ENCODE results near the gene DLG3. TPM values are rescaled to one million over a fixed set of nuclear protein-coding genes. Genes with fewer than 3 reads are reported as not detected.

The DLG3 gene
- 1 to 10 TPM; 2.8 to 6.5 TPM for total RNA-seq
- under 1 TPM; 0.57 to 0.65 TPM for polyA plus RNA-seq

DNA sequence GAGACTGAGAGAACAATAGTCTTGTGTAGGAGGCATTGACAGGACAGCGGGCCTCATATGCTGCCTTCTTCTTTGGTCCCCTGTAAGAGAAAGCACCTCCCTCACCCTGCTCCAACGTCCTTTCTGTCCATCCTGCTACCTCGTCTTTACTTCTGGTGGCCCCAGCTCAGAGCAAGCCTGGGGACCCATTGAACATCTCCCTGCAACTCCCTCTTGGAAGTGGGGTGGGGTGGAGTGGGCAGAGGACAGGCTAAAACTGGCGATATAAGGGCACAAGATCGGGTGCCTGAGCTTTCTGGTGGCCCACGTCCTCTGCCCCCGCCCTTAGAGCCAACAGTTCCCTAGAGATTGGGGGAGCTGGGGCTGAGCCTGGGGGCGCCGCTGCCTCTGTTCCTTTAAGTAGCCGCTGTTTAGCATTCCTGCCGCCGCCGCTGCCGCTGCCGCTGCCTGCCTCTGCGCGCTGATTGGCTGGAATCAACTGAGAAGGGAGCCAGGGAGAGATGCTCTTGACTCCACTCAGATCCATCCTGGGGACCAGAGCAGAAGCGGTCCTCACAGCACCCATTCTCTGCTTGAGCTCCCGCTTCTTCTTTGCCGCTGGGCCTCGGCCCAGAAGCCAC is at the start of gene DLG3:
Gene DLG3, plus strand, starts transcription at position 510 of the 620 bp plus-strand sequence. CDS start 367 bp downstream, outside the sequence.
- H3K27ac ChIP-seq (ENCODE audit: low read depth in 1 of 2, low read length in 2 of 2): no peak within 1 kb of the TSS
- peaks cover 0 to 3% (median 0%) of the 10 kb centered on the region in 4 donors for H3K4me1 ChIP-seq (ENCODE audit: control insufficient read depth in 4 of 4, insufficient read depth in 4 of 4, low read length in 3 of 4)
- H3K36me3 ChIP-seq (ENCODE audit: control insufficient read depth in 4 of 4, insufficient read depth in 3 of 4, low read depth in 1 of 4, low read length in 3 of 4): no peaks in the 10 kb centered on the region
- no peak within 1 kb of the TSS for H3K9ac ChIP-seq (ENCODE audit: low read depth in 1 of 2, low read length in 2 of 2)
- H3K27me3 ChIP-seq (ENCODE audit: control insufficient read depth in 4 of 4, insufficient read depth in 4 of 4, low read length in 3 of 4): peaks cover 0 to 6% (median 0%) of the 10 kb centered on the region in 4 donors
- 11% methylated on average over 21 of the region's 21 CpGs for WGBS
- TF ChIP-seq RXRA (IDR thresholded peaks at IDR 0.05) (no peak), ATF3 (IDR thresholded peaks at IDR 0.05) (no peak), FOXA1 (IDR thresholded peaks at IDR 0.05) (no peak), HNF4A (conservative IDR thresholded peaks at IDR 0.05) (no peak), JUND (IDR thresholded peaks at IDR 0.05) (no peak), YY1 (IDR thresholded peaks at IDR 0.05) (no peak), SP1 (IDR thresholded peaks at IDR 0.05) (no peak), EGR1 (IDR thresholded peaks at IDR 0.05; ENCODE audit: low read depth in 2 of 2) (no peak), FOXA2 (IDR thresholded peaks at IDR 0.05) (no peak), GABPA (IDR thresholded peaks at IDR 0.05 in 1 of 2, conservative IDR thresholded peaks at IDR 0.05 in 1 of 2) (no peak), NR2F2 (IDR thresholded peaks at IDR 0.05) (no peak), RAD21 (IDR thresholded peaks at IDR 0.05) (no peak), HNF4G (IDR thresholded peaks at IDR 0.05) (no peak)
- TF ChIP-seq, protein P1, sequence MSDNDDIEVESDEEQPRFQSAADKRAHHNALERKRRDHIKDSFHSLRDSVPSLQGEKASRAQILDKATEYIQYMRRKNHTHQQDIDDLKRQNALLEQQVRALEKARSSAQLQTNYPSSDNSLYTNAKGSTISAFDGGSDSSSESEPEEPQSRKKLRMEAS (IDR thresholded peaks at IDR 0.05): no peak
- TF ChIP-seq, protein P2, sequence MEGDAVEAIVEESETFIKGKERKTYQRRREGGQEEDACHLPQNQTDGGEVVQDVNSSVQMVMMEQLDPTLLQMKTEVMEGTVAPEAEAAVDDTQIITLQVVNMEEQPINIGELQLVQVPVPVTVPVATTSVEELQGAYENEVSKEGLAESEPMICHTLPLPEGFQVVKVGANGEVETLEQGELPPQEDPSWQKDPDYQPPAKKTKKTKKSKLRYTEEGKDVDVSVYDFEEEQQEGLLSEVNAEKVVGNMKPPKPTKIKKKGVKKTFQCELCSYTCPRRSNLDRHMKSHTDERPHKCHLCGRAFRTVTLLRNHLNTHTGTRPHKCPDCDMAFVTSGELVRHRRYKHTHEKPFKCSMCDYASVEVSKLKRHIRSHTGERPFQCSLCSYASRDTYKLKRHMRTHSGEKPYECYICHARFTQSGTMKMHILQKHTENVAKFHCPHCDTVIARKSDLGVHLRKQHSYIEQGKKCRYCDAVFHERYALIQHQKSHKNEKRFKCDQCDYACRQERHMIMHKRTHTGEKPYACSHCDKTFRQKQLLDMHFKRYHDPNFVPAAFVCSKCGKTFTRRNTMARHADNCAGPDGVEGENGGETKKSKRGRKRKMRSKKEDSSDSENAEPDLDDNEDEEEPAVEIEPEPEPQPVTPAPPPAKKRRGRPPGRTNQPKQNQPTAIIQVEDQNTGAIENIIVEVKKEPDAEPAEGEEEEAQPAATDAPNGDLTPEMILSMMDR (IDR thresholded peaks at IDR 0.05; ENCODE audit: low read depth, low read length, missing input control): no peak
- TF ChIP-seq, protein P3, sequence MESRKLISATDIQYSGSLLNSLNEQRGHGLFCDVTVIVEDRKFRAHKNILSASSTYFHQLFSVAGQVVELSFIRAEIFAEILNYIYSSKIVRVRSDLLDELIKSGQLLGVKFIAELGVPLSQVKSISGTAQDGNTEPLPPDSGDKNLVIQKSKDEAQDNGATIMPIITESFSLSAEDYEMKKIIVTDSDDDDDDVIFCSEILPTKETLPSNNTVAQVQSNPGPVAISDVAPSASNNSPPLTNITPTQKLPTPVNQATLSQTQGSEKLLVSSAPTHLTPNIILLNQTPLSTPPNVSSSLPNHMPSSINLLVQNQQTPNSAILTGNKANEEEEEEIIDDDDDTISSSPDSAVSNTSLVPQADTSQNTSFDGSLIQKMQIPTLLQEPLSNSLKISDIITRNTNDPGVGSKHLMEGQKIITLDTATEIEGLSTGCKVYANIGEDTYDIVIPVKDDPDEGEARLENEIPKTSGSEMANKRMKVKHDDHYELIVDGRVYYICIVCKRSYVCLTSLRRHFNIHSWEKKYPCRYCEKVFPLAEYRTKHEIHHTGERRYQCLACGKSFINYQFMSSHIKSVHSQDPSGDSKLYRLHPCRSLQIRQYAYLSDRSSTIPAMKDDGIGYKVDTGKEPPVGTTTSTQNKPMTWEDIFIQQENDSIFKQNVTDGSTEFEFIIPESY (IDR thresholded peaks at IDR 0.05): no peak
- TF ChIP-seq, protein P4, sequence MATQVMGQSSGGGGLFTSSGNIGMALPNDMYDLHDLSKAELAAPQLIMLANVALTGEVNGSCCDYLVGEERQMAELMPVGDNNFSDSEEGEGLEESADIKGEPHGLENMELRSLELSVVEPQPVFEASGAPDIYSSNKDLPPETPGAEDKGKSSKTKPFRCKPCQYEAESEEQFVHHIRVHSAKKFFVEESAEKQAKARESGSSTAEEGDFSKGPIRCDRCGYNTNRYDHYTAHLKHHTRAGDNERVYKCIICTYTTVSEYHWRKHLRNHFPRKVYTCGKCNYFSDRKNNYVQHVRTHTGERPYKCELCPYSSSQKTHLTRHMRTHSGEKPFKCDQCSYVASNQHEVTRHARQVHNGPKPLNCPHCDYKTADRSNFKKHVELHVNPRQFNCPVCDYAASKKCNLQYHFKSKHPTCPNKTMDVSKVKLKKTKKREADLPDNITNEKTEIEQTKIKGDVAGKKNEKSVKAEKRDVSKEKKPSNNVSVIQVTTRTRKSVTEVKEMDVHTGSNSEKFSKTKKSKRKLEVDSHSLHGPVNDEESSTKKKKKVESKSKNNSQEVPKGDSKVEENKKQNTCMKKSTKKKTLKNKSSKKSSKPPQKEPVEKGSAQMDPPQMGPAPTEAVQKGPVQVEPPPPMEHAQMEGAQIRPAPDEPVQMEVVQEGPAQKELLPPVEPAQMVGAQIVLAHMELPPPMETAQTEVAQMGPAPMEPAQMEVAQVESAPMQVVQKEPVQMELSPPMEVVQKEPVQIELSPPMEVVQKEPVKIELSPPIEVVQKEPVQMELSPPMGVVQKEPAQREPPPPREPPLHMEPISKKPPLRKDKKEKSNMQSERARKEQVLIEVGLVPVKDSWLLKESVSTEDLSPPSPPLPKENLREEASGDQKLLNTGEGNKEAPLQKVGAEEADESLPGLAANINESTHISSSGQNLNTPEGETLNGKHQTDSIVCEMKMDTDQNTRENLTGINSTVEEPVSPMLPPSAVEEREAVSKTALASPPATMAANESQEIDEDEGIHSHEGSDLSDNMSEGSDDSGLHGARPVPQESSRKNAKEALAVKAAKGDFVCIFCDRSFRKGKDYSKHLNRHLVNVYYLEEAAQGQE (IDR thresholded peaks at IDR 0.05): no peak
- DNase-seq (ENCODE audit: low spot score): no peak
- H3K9me3 ChIP-seq (ENCODE audit: control insufficient read depth in 4 of 4, low read length in 3 of 4): peaks cover 0 to 4% (median 0%) of the 10 kb centered on the region in 4 donors
- H3K4me3 ChIP-seq (ENCODE audit: low read depth in 1 of 3, low read length in 3 of 3): no peak within 1 kb of the TSS
